Effector memory CD8-positive, alpha-beta T cell (primary cell): ENCODE data around the gene FAM163A.
"Not testable (repeated sequence)": the region's sequence is repeated elsewhere in the genome, so short reads cannot be mapped to it uniquely, and the experiment has no call there.

Experiments
- ATAC-seq: fragments of 150-1000 bp; cut with Tn5 transposase; replicated peaks from 2 replicates; pipeline ENCODE4 v1.10.0; 2021; ENCODE audit warnings: mild to moderate bottlenecking, moderate library complexity
- DNase-seq, 3 experiments: peaks; one replicate each; pipeline ENCODE4 v3.0.0; 2021
- H3K27ac Mint-ChIP-seq, 2 donors: one replicate each; pipeline ENCODE4 v1.8.0; 2022; ENCODE audit warnings: mild to moderate bottlenecking in 2 of 2, mixed read lengths in 2 of 2, moderate library complexity in 2 of 2
- H3K27me3 Mint-ChIP-seq, 2 donors: one replicate each; pipeline ENCODE4 v1.8.0; 2022; ENCODE audit warnings: mixed read lengths in 2 of 2
- H3K36me3 Mint-ChIP-seq: one replicate; pipeline ENCODE4 v1.8.0; 2022; ENCODE audit warnings: mild to moderate bottlenecking, moderate library complexity, mixed read lengths; ENCODE audit not compliant: insufficient read depth
- H3K4me1 Mint-ChIP-seq, 2 donors: one replicate each; pipeline ENCODE4 v1.8.0; 2022; ENCODE audit warnings: low read depth in 2 of 2, mixed read lengths in 2 of 2
- H3K4me3 Mint-ChIP-seq, 2 donors: one replicate each; pipeline ENCODE4 v1.8.0; 2022; ENCODE audit warnings: mild to moderate bottlenecking in 2 of 2, mixed read lengths in 2 of 2, moderate library complexity in 2 of 2
- H3K9me3 Mint-ChIP-seq, 2 donors: one replicate each; pipeline ENCODE4 v1.8.0; 2022; ENCODE audit warnings: mixed read lengths in 2 of 2

FAM163A gene

GRCh38 chr1:179786815-179787685 is 44.0 kb downstream of the FAM163A start:
- no peak for ATAC-seq
- Mint-ChIP-seq H3K4me3 (no peak overlapping the region), H3K36me3 (no peaks in the 10 kb centered on the region), H3K27ac (no peak overlapping the region), H3K4me1 (no peaks in the 10 kb centered on the region), H3K27me3 (peaks cover 21 to 78% of the 10 kb centered on the region in 2 donors), H3K9me3 (no peaks in the 10 kb centered on the region)
- DNase-seq, result no peak

- Mint-ChIP-seq H3K4me1 (no peaks in the 10 kb centered on the region), H3K36me3 (no peaks in the 10 kb centered on the region), H3K9me3 (no peaks in the 10 kb centered on the region), H3K27ac (no peak overlapping the region), H3K4me3 (no peak overlapping the region), H3K27me3 (peaks cover 16 to 77% of the 10 kb centered on the region in 2 donors)
- ATAC-seq, result no peak
- DNase-seq, result no peak
Observed at GRCh38 chr1:179788259-179788658, 45.2 kb downstream of the FAM163A start.

- Mint-ChIP-seq H3K36me3 (no peaks in the 10 kb centered on the region), H3K4me3 (no peak overlapping the region), H3K27me3 (peaks cover 18 to 48% of the 10 kb centered on the region in 2 donors), H3K27ac (no peak overlapping the region), H3K4me1 (no peaks in the 10 kb centered on the region), H3K9me3 (no peaks in the 10 kb centered on the region)
- ATAC-seq (no peak), DNase-seq (no peak)
Observed at GRCh38 chr1:179793281-179793680, 50.2 kb downstream of the FAM163A start.

GRCh38 chr1:179794146-179794545 is 51.1 kb downstream of the FAM163A start:
- DNase-seq (no peak), ATAC-seq (no peak)
- no peaks in the 10 kb centered on the region for H3K9me3 Mint-ChIP-seq
- no peak overlapping the region for H3K27ac Mint-ChIP-seq
- H3K27me3 Mint-ChIP-seq, result peaks cover 15 to 48% of the 10 kb centered on the region in 2 donors
- H3K36me3 Mint-ChIP-seq, result no peaks in the 10 kb centered on the region
- H3K4me3 Mint-ChIP-seq, result no peak overlapping the region
- no peaks in the 10 kb centered on the region for H3K4me1 Mint-ChIP-seq

- Mint-ChIP-seq H3K9me3 (no peaks in the 10 kb centered on the region), H3K27me3 (peaks cover 10 to 47% of the 10 kb centered on the region in 2 donors), H3K4me1 (no peaks in the 10 kb centered on the region), H3K36me3 (no peaks in the 10 kb centered on the region), H3K4me3 (no peak overlapping the region), H3K27ac (no peak overlapping the region)
- DNase-seq (no peak), ATAC-seq (no peak)
Observed at GRCh38 chr1:179794669-179795068, 51.6 kb downstream of the FAM163A start.

- no peak overlapping the region for H3K4me3 Mint-ChIP-seq
- no peaks in the 10 kb centered on the region for H3K9me3 Mint-ChIP-seq
- ATAC-seq (no peak), DNase-seq (no peak)
- no peaks in the 10 kb centered on the region for H3K36me3 Mint-ChIP-seq
- H3K27ac Mint-ChIP-seq, result no peak overlapping the region
- peaks cover 12 to 23% of the 10 kb centered on the region in 2 donors for H3K27me3 Mint-ChIP-seq
- no peaks in the 10 kb centered on the region for H3K4me1 Mint-ChIP-seq
Observed at GRCh38 chr1:179798213-179798863, 55.2 kb downstream of the FAM163A start.

- Mint-ChIP-seq H3K4me1 (no peaks in the 10 kb centered on the region), H3K9me3 (no peaks in the 10 kb centered on the region), H3K4me3 (no peak overlapping the region), H3K27ac (no peak overlapping the region), H3K36me3 (no peaks in the 10 kb centered on the region), H3K27me3 (peaks cover 12 to 23% of the 10 kb centered on the region in 2 donors)
- ATAC-seq, result no peak
- DNase-seq, result no peak
Observed at GRCh38 chr1:179798864-179799516, 55.9 kb downstream of the FAM163A start.

GRCh38 chr1:179800481-179800880 is 57.4 kb downstream of the FAM163A start:
- ATAC-seq (no peak), DNase-seq (no peak)
- Mint-ChIP-seq H3K4me3 (no peak overlapping the region), H3K27me3 (peaks cover 13 to 25% of the 10 kb centered on the region in 2 donors), H3K36me3 (no peaks in the 10 kb centered on the region), H3K27ac (no peak overlapping the region), H3K4me1 (no peaks in the 10 kb centered on the region), H3K9me3 (no peaks in the 10 kb centered on the region)

GRCh38 chr1:179803104-179803503 is 60.0 kb downstream of the FAM163A start:
- no peaks in the 10 kb centered on the region for H3K36me3 Mint-ChIP-seq
- DNase-seq, result no peak
- no peaks in the 10 kb centered on the region for H3K9me3 Mint-ChIP-seq
- peaks cover 13 to 29% of the 10 kb centered on the region in 2 donors for H3K27me3 Mint-ChIP-seq
- ATAC-seq, result no peak
- H3K27ac Mint-ChIP-seq, result no peak overlapping the region
- no peak overlapping the region for H3K4me3 Mint-ChIP-seq
- no peaks in the 10 kb centered on the region for H3K4me1 Mint-ChIP-seq

GRCh38 chr1:179803918-179804317 is 60.8 kb downstream of the FAM163A start:
- Mint-ChIP-seq H3K9me3 (no peaks in the 10 kb centered on the region), H3K27ac (no peak overlapping the region), H3K36me3 (no peaks in the 10 kb centered on the region), H3K4me3 (no peak overlapping the region), H3K4me1 (no peaks in the 10 kb centered on the region), H3K27me3 (peaks cover 13 to 23% of the 10 kb centered on the region in 2 donors)
- ATAC-seq (no peak), DNase-seq (no peak)

GRCh38 chr1:179804417-179804816 is 61.3 kb downstream of the FAM163A start:
- H3K4me3 Mint-ChIP-seq, H3K4me1 Mint-ChIP-seq, H3K36me3 Mint-ChIP-seq, DNase-seq, H3K27ac Mint-ChIP-seq, ATAC-seq, H3K9me3 Mint-ChIP-seq: not testable (repeated sequence)
- H3K27me3 Mint-ChIP-seq, result peaks cover 13 to 18% of the 10 kb centered on the region in 2 donors

- DNase-seq (no peak), ATAC-seq (no peak)
- peak overlapping the region in 1 of 2 donors; percentile 66 for H3K27ac Mint-ChIP-seq
- no peaks in the 10 kb centered on the region for H3K9me3 Mint-ChIP-seq
- peaks cover 2 to 4% of the 10 kb centered on the region in 2 donors for H3K4me1 Mint-ChIP-seq
- H3K27me3 Mint-ChIP-seq, result peaks cover 22 to 29% of the 10 kb centered on the region in 2 donors
- no peaks in the 10 kb centered on the region for H3K36me3 Mint-ChIP-seq
- H3K4me3 Mint-ChIP-seq, result no peak overlapping the region
Observed at GRCh38 chr1:179805291-179806195, 62.5 kb downstream of the FAM163A start.

- H3K9me3 Mint-ChIP-seq, result no peaks in the 10 kb centered on the region
- no peak overlapping the region for H3K4me3 Mint-ChIP-seq
- H3K4me1 Mint-ChIP-seq, result peaks cover 2 to 4% of the 10 kb centered on the region in 2 donors
- no peak for DNase-seq
- peaks cover 23 to 34% of the 10 kb centered on the region in 2 donors for H3K27me3 Mint-ChIP-seq
- H3K36me3 Mint-ChIP-seq, result no peaks in the 10 kb centered on the region
- no peak for ATAC-seq
- H3K27ac Mint-ChIP-seq, result peak overlapping the region in 1 of 2 donors; percentile 66
Observed at GRCh38 chr1:179806333-179806732, 63.2 kb downstream of the FAM163A start.
